Body of pancreas (tissue), 4 donors: ENCODE results near the gene C4orf46. TPM values are rescaled to one million over a fixed set of nuclear protein-coding genes. Genes with fewer than 3 reads are reported as not detected.

ENCODE experiments used
- ATAC-seq: fragments of 150-250 bp; one replicate; pipeline ENCODE4 v1.9.1; 2016
- DNase-seq, 4 donors: peaks; one replicate each; pipeline ENCODE4 v3.0.0-alpha.2; 2019
- H3K27ac ChIP-seq, 4 donors: fragments of 200-600 bp; sonication (generic); 1 replicate in 3 of 4; 2 replicates in 1 of 4; pipeline versions ENCODE4 v1.5.1 to v1.6.1; 2016 to 2019; ENCODE audit warnings: mild to moderate bottlenecking in 1 of 4, mixed read lengths in 1 of 4, moderate library complexity in 1 of 4
- H3K27me3 ChIP-seq, 2 donors: fragments of 200-600 bp; sonication (generic); one replicate each; pipeline ENCODE4 v1.6.0; 2016; ENCODE audit warnings: mild to moderate bottlenecking in 1 of 2
- H3K36me3 ChIP-seq, 2 donors: fragments of 200-600 bp; sonication (generic); replicated peaks in 1 of 2; 2 replicates each; pipeline ENCODE4 v1.5.1; 2016; ENCODE audit warnings: low read depth in 2 of 2; ENCODE audit not compliant: insufficient read depth in 1 of 2
- H3K4me1 ChIP-seq: fragments of 200-600 bp; sonication (generic); one replicate; pipeline ENCODE4 v1.6.0; 2016
- H3K4me3 ChIP-seq, 2 donors: fragments of 200-600 bp; sonication (generic); 1 replicate in 1 of 2; 2 replicates in 1 of 2; pipeline ENCODE4 v1.5.1; 2016 to 2019
- H3K9me3 ChIP-seq, 3 donors: fragments of 200-600 bp; sonication (generic); 1 replicate in 2 of 3; 2 replicates in 1 of 3; pipeline ENCODE4 v1.5.1; 2016
- POLR2A ChIP-seq, 3 donors: fragments of 450-650 bp; IDR thresholded peaks; one replicate each; pipeline ENCODE4 v1.6.1; 2016; ENCODE audit warnings: antibody characterized with exemption in 3 of 3, mild to moderate bottlenecking in 2 of 3
- WGBS, 2 donors: methylation state at CpG; one replicate each; pipeline ENCODE4 v1.1.5; 2017; 5-methylcytosine and 5-hydroxymethylcytosine counted together
- intact Hi-C: fragments of 100-400 bp; cut with DNase I; formaldehyde crosslinking; loops from one replicate; pipeline ENCODE4 v1.15.1; 2023
- total RNA-seq, 2 donors: library from RNA; depleted of rRNA; stranded (reverse); fragments of >200 nt; gene quantifications; one replicate each; pipeline ENCODE4 v1.1.0, GENCODE V29; 2016
- TF ChIP-seq, protein P1 (sequence below), 7 experiments: fragments of 450-650 bp in 4 of 7; fragments of 200-600 bp in 3 of 7; sonication (generic) in 3 of 7; IDR thresholded peaks; one replicate each; pipeline ENCODE4 v1.5.1; 2016 to 2019; ENCODE audit warnings: antibody characterized with exemption in 7 of 7

Gene C4orf46
- total RNA-seq, 2 donors from 2014 or later: 2.3 to 3.4 TPM

DNA sequence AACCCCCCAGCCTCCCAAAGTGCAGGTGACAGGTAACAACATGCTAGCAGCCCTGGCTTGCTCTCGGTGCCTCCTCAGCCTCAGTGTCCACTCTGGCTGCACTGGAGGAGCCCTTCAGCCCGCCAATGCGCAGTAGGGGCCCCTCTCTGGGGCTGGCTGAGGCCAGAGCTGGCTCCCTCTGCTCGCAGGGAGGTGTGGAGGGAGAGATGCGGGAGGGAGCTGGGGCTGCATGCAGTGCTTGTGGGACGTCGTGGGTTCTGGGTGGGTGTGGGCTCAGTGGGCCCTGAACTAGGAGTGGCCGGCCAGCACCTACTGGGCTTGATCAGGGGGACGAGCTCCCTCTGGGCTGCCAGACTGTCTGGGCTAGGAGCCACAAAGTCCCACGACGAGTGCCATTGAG is 14.4 kb downstream of the C4orf46 start:
- no peaks in the 10 kb centered on the region for H3K27me3 ChIP-seq
- H3K4me1 ChIP-seq: no peaks in the 10 kb centered on the region
- DNase-seq (no peak), ATAC-seq (no peak)
- intact Hi-C loops: no loop called here
- 81% methylated on average over 11 of the region's 11 CpGs; no CpG with 5 or more reads in 1 of the 2 donors for whole genome bisulfite sequencing, 2 donors
- no peak overlapping the region for H3K4me3 ChIP-seq
- TF ChIP-seq, protein P1, sequence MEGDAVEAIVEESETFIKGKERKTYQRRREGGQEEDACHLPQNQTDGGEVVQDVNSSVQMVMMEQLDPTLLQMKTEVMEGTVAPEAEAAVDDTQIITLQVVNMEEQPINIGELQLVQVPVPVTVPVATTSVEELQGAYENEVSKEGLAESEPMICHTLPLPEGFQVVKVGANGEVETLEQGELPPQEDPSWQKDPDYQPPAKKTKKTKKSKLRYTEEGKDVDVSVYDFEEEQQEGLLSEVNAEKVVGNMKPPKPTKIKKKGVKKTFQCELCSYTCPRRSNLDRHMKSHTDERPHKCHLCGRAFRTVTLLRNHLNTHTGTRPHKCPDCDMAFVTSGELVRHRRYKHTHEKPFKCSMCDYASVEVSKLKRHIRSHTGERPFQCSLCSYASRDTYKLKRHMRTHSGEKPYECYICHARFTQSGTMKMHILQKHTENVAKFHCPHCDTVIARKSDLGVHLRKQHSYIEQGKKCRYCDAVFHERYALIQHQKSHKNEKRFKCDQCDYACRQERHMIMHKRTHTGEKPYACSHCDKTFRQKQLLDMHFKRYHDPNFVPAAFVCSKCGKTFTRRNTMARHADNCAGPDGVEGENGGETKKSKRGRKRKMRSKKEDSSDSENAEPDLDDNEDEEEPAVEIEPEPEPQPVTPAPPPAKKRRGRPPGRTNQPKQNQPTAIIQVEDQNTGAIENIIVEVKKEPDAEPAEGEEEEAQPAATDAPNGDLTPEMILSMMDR (IDR thresholded peaks at IDR 0.05): no peak
- no peak for TF ChIP-seq POLR2A (IDR thresholded peaks at IDR 0.05)
- no peaks in the 10 kb centered on the region for H3K36me3 ChIP-seq
- H3K27ac ChIP-seq: no peak overlapping the region
- no peaks in the 10 kb centered on the region for H3K9me3 ChIP-seq

DNA sequence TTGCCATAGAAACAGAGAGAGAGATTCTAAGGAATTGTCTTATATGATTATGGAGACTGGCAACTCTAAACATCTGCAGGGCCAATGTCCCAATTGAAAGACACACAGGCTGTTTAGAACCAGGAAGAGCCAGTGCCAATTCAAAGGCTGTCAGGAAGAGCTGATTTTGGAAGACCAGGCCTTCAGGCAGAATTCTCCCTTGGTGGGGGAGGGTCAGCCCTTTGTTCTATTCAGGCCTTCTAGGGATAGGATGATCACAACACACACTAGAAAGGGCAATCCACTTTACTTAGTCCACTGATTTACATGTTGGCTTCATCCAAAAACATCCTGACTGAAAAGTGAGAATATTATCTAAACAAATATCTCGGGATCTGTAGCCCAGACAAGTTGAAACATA is 15.2 kb downstream of the C4orf46 start:
- Histone ChIP-seq H3K27ac (no peak overlapping the region), H3K4me1 (no peaks in the 10 kb centered on the region), H3K9me3 (no peaks in the 10 kb centered on the region), H3K36me3 (no peaks in the 10 kb centered on the region), H3K27me3 (no peaks in the 10 kb centered on the region), H3K4me3 (no peak overlapping the region)
- intact Hi-C loops: no loop called here
- DNase-seq (no peak), ATAC-seq (no peak)
- WGBS, 2 donors: 64 to 77% methylated on average over 1 of the region's 1 CpG
- TF ChIP-seq POLR2A (IDR thresholded peaks at IDR 0.05): no peak
- TF ChIP-seq, protein P1 (IDR thresholded peaks at IDR 0.05): no peak

DNA sequence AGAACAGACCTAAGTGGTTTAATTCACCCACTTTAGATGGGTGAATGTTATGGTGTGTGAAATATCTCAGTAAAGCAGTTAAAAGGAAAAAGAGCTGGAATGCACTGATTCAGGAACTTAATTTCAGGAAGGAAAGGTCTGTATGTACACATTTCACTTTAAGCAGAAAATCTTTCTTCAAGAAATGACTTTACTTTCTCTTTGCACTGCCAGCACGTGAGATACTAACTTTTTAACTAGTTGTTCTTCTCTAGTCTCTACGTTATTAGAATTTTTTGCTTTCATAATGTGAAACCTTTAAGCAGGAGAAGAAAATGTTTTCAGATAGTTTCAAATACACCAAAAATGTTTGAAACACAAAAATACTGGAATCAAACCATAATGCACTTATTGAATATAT is 18.8 kb downstream of the C4orf46 start:
- no peak for ATAC-seq
- H3K36me3 ChIP-seq: no peaks in the 10 kb centered on the region
- 14 to 22% methylated on average over 2 of the region's 2 CpGs for WGBS, 2 donors
- no peaks in the 10 kb centered on the region for H3K4me1 ChIP-seq
- H3K27ac ChIP-seq: no peak overlapping the region
- intact Hi-C loops: no loop called here
- H3K9me3 ChIP-seq: no peaks in the 10 kb centered on the region
- no peak overlapping the region for H3K4me3 ChIP-seq
- H3K27me3 ChIP-seq: no peaks in the 10 kb centered on the region
- DNase-seq: no peak
- TF ChIP-seq, protein P1 (IDR thresholded peaks at IDR 0.05): no peak
- TF ChIP-seq POLR2A (IDR thresholded peaks at IDR 0.05): no peak

DNA sequence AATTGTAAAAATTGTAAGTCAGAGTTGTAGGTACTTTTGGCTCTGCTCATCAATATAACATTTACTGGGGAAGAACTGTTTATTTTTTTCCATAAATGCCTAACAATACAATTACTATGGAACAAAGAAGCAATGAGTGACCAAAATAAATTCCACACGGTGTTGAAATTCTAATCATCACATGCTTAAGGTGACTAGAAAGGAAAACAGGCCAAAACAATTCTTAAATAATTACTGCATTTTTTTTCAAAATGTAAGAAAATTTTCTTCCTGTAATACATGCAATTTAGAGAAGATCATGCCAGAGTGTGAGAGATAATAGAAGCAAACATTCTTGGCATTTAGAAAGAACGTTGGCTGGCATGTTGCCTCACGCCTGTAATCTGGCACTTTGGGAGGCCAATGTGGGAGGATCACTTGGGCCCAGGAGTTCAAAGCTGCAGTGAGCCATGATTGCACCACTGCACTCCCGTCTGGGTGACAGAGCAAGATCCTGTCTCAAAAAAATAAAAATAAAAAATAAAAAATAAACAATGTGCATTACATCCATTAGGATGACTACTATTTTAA is 22.5 kb downstream of the C4orf46 start:
- no peak overlapping the region for H3K27ac ChIP-seq
- no peaks in the 10 kb centered on the region for H3K27me3 ChIP-seq
- H3K4me3 ChIP-seq: no peak overlapping the region
- TF ChIP-seq POLR2A (IDR thresholded peaks at IDR 0.05): no peak
- TF ChIP-seq, protein P1 (IDR thresholded peaks at IDR 0.05): no peak
- H3K9me3 ChIP-seq: no peaks in the 10 kb centered on the region
- intact Hi-C loops: no loop called here
- DNase-seq: no peak
- H3K36me3 ChIP-seq: no peaks in the 10 kb centered on the region
- no peaks in the 10 kb centered on the region for H3K4me1 ChIP-seq
- ATAC-seq: no peak
- WGBS, 2 donors: 43 to 48% methylated on average over 4 of the region's 4 CpGs

DNA sequence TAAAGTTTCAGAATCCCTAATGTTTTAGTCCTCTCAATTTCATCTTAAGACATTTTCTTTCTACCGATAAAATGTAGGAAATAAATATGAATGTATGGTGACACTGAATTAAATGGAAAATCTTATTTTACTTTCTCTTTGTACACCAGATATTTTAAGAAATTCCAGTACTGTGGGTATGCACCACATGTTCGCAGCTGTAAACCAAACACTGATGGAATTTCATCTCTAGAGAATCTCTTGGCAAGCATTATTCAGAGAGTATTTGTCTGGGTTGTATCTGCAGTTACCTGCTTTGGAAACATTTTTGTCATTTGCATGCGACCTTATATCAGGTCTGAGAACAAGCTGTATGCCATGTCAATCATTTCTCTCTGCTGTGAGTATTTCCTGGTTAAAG is 26.9 kb downstream of the C4orf46 start:
- WGBS, 2 donors: 57 to 59% methylated on average over 3 of the region's 3 CpGs
- H3K4me3 ChIP-seq: no peak overlapping the region
- no peaks in the 10 kb centered on the region for H3K27me3 ChIP-seq
- TF ChIP-seq POLR2A (IDR thresholded peaks at IDR 0.05): no peak
- TF ChIP-seq, protein P1 (IDR thresholded peaks at IDR 0.05): no peak
- H3K4me1 ChIP-seq: no peaks in the 10 kb centered on the region
- no peaks in the 10 kb centered on the region for H3K9me3 ChIP-seq
- ATAC-seq (no peak), DNase-seq (no peak)
- no peaks in the 10 kb centered on the region for H3K36me3 ChIP-seq
- H3K27ac ChIP-seq: no peak overlapping the region
- intact Hi-C loops: no loop called here
